Panc1 (cell line): ENCODE results near the gene NTMT1.

Experiments
- POLR2AphosphoS5 ChIP-seq: IDR thresholded peaks from 2 replicates; pipeline ENCODE4 v1.6.1; 2012; ENCODE audit warnings: mild to moderate bottlenecking, low read depth, low read length, moderate library complexity
- SIN3A ChIP-seq: IDR thresholded peaks from 2 replicates; pipeline ENCODE4 v1.6.1; 2012; ENCODE audit warnings: low read depth, mild to moderate bottlenecking, low read length, moderate library complexity, borderline replicate concordance; ENCODE audit not compliant: insufficient read depth
- TCF7L2 ChIP-seq: IDR thresholded peaks from 2 replicates; pipeline ENCODE4 v1.6.1; 2011; ENCODE audit warnings: mild to moderate bottlenecking, low read depth, low read length, inconsistent platforms
- TF ChIP-seq, protein P1 (sequence below), 2 experiments: IDR thresholded peaks; 2 replicates each; pipeline ENCODE4 v1.6.1; 2011 to 2012; ENCODE audit warnings: low read depth in 2 of 2, control low read depth in 1 of 2, low read length in 1 of 2, mild to moderate bottlenecking in 1 of 2, moderate library complexity in 1 of 2; ENCODE audit not compliant: insufficient read depth in 1 of 2
- TF ChIP-seq, protein P2 (sequence below): fragments of 450-650 bp; IDR thresholded peaks from 2 replicates; pipeline ENCODE4 v1.5.1; 2017; ENCODE audit warnings: mild to moderate bottlenecking

DNA sequence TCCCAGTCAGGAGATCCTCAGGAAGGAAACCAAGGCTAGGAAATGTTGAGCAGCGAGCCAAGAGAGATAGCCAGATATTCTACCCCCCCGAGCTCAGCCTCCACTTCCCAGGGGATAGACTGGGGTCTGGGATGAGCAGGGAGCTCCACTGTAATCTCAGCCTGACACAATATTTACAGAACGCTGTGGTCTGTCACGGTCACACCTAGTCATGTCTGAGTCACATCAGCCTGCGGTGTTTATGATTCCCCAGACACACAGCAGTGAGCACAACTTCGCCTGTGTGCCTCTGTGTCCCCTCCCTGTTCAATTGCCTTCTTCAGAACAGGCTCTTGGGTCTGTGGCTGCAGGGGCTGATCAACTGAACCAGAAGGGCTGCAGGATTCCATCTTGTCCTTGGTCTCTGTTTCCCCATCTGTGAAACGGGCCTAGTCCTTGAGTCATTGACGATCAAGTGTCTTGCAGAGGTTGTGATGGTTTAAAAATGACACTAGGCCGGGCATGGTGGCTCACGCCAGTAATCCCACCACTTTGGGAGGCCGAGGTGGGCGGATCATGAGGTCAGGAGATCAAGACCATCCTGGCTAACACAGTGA lies 30.9 kb downstream of the NTMT1 start:
- TF ChIP-seq, protein P1, sequence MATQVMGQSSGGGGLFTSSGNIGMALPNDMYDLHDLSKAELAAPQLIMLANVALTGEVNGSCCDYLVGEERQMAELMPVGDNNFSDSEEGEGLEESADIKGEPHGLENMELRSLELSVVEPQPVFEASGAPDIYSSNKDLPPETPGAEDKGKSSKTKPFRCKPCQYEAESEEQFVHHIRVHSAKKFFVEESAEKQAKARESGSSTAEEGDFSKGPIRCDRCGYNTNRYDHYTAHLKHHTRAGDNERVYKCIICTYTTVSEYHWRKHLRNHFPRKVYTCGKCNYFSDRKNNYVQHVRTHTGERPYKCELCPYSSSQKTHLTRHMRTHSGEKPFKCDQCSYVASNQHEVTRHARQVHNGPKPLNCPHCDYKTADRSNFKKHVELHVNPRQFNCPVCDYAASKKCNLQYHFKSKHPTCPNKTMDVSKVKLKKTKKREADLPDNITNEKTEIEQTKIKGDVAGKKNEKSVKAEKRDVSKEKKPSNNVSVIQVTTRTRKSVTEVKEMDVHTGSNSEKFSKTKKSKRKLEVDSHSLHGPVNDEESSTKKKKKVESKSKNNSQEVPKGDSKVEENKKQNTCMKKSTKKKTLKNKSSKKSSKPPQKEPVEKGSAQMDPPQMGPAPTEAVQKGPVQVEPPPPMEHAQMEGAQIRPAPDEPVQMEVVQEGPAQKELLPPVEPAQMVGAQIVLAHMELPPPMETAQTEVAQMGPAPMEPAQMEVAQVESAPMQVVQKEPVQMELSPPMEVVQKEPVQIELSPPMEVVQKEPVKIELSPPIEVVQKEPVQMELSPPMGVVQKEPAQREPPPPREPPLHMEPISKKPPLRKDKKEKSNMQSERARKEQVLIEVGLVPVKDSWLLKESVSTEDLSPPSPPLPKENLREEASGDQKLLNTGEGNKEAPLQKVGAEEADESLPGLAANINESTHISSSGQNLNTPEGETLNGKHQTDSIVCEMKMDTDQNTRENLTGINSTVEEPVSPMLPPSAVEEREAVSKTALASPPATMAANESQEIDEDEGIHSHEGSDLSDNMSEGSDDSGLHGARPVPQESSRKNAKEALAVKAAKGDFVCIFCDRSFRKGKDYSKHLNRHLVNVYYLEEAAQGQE (IDR thresholded peaks at IDR 0.05; ENCODE audit: insufficient read depth in 1 of 2, low read depth in 2 of 2, low read length in 1 of 2), result no peak
- TF ChIP-seq, protein P2, sequence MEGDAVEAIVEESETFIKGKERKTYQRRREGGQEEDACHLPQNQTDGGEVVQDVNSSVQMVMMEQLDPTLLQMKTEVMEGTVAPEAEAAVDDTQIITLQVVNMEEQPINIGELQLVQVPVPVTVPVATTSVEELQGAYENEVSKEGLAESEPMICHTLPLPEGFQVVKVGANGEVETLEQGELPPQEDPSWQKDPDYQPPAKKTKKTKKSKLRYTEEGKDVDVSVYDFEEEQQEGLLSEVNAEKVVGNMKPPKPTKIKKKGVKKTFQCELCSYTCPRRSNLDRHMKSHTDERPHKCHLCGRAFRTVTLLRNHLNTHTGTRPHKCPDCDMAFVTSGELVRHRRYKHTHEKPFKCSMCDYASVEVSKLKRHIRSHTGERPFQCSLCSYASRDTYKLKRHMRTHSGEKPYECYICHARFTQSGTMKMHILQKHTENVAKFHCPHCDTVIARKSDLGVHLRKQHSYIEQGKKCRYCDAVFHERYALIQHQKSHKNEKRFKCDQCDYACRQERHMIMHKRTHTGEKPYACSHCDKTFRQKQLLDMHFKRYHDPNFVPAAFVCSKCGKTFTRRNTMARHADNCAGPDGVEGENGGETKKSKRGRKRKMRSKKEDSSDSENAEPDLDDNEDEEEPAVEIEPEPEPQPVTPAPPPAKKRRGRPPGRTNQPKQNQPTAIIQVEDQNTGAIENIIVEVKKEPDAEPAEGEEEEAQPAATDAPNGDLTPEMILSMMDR, result no peak
- no peak for TF ChIP-seq POLR2AphosphoS5
- TF ChIP-seq TCF7L2, result no peak
- TF ChIP-seq SIN3A, result no peak
